T-helper 2 cell treated with Interferon-gamma antibody and Interleukin-4, amounts not matched to agents 100 ng/mL and 5 ng/mL, for 36 hours (primary cell): Measurements from ENCODE around the gene ARHGAP42. TPM values are rescaled to one million over a fixed set of nuclear protein-coding genes. Genes with fewer than 3 reads are reported as not detected.

Source experiments
- intact Hi-C: fragments of 100-400 bp; cut with micrococcal nuclease; formaldehyde crosslinking; loops from one replicate; pipeline ENCODE4 v1.15.1; 2023
- total RNA-seq: library from RNA; stranded (reverse); gene quantifications from 2 replicates; pipeline ENCODE4 v1.2.3, GENCODE V29; 2022

Gene ARHGAP42
- total RNA-seq, 1 donor from 2014 or later, result 0.16 TPM

DNA sequence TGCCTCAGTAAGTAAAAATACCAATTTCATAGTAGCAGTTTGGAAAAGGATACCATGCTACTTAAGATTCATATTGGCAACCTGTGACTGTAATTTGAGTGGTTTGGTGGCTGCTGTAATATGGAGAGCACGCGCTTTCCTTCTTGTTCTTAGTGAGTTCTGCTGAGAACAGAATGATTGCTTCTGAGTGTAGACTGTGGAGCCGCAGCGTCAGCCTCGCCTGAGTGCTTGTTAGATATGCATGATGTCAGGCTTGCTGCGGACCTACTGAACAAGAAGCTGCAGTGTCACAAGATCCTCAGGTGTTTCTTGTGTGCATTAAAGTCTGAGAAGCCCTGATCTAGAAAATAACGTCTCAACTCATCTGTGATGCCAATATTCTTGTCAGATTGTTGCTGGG is 143.2 kb downstream of the ARHGAP42 start:
- intact Hi-C loops, result no loop called here

DNA sequence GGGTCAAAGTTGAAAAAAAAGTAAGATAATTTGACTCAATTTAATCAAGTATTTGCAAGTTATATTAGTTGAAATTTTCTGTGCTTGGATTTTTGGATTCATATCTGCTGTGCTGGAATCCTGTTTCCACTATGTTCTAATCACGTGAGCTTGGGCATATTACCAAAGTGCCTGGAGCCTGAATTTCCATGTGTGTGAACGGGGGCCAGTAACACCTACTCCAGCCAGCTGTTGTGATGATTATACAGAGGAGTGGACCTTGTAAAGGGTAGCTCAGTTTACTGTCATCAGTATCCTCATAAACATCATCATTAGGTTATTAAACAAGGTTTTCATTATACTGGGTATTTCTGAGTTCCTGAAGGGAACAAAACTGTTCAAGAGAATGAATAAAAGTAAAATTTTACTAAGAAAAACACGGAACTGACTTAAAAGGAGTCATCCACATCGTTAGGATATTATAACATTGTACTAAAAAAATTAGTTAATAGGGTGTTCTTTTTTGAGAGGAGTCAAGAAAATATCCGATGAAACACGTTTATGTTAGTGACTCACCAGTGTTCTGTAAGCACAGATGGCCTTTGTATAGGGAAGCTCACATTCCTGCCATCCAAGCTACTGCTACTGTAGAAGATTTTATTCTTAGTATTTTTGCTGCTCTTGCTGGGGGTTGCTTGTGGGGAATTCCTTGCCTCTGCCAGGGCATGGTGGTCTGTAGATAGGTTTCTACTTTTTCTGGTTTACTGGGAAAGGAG is 144.1 kb downstream of the ARHGAP42 start:
- intact Hi-C loops, result no loop called here

DNA sequence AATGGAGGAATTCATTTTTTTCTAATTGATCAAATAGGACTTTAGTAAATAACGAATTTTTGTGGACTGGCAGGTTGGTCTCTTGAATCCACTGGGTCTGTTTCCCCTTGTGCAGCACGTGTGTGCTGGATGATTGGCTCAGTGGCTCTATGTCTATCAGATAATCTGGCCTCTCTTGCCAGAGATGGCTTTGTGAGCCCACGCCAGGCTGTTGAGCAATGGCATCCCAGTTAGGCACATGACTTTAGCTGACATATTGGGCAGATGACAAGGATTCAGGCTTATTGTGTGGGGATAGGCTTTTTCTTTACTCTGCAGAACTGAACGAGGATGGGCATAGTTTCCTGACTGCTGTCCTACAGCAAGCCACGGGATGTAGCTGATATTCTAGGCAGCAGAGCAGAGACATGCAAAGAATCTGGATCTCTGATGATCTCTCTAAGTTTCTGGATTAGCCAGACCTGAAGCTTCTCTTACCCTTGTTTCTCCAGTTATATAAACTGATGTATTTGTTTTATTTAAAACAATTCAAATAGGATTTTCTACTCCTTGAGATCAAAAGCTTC is 144.9 kb downstream of the ARHGAP42 start:
- intact Hi-C loops, result no loop called here

DNA sequence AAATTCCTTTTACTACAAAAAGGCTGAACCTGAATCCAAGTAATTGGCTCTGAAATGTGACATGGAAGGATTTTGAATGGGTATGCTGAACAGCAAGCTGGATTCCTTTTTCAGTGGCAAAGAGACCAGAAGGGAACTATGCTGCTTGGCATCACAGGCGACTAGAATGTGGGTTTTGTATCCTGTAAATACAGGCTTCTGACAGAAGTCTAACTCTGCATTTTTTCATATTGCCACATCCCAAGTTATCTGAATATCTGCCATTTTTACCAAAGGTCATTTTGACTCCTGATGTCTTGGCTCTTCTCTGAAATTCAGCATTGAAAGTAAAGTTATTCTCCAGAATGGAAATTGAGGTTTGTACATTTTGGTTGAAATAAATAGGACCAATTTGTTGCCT is 145.7 kb downstream of the ARHGAP42 start:
- intact Hi-C loops, result no loop called here

DNA sequence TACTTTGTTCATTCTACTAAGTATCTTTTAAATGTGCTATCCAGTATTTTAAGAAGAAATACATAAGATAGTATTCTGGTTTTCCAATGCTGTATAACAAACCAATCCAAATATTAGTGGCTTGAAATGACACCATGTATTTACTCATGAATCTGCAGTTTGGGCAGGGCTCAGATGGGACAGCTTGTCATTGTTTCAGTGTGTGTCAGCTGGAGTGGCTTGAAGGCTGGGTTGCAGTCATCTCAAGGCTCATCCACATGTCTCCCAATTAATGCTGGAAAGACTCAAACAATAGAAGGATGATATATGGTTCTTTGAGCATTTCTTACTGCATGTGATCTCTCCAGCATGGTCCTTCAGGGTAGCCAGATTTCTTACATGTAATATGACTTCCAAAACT is 146.2 kb downstream of the ARHGAP42 start:
- intact Hi-C loops, result no loop called here

DNA sequence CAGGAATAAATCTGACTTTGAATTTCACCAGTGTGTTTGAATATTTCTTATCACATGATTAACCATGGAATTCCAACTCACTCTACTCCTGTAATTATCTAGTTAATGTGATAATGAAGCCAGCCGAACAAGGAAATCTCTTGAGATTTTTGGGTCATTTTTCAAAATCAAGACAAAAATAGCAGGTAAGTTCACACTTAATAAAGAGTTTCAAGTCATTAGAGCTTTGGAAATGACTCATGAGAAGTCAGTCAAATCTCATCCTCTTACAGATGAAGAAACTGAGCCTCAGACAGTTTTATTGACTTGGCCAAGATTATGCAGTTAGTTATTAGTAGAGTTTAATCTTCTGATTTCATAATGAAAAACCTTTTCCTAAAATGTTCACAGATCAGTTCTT is 148.8 kb downstream of the ARHGAP42 start:
- intact Hi-C loops, result no loop called here

DNA sequence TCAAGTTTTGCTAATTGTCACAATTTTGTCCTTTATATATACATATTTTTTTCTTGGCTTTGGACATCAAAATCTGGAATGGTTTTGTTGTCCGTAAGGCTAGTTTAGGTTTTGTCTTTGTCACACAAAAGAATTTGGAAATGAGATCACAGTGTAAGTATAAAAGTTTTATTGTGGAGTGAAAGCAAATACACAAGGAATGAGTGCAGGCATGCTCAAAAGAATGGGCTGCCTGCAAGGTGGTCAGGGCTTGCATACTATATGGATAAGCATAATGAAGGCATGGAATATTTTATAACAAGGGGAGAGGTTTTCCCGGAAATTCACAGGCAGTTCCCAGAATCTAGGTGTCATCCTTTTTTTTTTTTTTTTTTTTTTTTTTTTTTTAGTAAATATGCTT is 150.2 kb downstream of the ARHGAP42 start:
- intact Hi-C loops, result no loop called here

DNA sequence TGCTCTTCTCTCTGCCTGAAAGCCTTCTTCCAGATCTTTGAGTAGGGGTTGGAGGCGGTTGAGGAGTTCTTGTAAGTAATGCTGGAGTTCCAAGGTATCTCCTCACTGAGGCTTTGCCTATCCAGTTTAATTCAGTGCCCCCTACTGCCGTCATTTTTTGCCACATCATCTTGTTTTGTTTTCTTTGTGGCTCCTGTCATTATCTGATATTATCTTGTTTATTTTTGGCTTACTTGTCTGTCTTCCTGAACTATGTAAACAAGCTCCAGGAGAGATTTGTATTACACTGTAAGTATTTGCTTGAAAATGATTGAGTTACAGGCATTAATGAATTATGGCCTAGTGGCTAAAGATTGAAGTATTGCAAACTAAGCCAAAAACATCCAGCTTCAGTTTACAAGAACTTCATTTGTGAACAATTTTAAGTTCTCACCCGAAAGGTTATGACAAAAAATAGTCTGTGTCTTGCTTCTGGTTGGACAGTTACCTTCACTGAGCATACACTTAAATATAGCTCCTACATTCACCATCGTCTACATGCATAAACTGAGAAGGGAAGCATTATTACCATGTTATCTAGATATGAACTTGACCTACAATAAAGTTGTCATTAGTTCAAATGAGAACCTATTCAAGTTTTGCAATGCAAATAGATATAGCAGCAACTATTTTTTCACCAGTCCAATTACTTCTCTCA is 154.8 kb downstream of the ARHGAP42 start:
- intact Hi-C loops, result no loop called here

DNA sequence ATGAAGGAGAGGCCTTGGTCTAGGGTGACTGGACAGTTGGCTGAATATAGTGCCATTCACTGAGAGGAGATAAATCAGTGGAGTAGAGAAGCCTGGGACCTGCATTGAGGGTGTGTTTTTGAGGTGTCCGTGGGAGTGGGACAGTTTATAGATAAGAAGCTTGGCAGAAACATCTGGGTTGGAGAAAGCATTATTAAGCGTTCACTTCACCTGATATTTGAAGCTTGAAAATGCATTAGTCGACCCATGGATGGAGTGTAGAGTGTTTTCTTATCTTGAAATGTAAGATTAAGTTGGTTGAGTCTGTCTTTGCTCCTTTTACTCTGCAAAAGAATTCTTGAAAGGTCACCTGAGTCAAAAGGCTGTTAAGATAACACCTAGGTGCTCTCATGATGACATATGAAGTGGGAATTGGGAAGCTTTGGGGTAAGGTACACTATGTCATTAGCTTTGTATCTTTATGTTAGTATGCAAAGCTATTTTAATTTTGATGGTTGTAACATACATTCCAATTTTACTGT is 160.7 kb downstream of the ARHGAP42 start:
- intact Hi-C loops, result no loop called here

DNA sequence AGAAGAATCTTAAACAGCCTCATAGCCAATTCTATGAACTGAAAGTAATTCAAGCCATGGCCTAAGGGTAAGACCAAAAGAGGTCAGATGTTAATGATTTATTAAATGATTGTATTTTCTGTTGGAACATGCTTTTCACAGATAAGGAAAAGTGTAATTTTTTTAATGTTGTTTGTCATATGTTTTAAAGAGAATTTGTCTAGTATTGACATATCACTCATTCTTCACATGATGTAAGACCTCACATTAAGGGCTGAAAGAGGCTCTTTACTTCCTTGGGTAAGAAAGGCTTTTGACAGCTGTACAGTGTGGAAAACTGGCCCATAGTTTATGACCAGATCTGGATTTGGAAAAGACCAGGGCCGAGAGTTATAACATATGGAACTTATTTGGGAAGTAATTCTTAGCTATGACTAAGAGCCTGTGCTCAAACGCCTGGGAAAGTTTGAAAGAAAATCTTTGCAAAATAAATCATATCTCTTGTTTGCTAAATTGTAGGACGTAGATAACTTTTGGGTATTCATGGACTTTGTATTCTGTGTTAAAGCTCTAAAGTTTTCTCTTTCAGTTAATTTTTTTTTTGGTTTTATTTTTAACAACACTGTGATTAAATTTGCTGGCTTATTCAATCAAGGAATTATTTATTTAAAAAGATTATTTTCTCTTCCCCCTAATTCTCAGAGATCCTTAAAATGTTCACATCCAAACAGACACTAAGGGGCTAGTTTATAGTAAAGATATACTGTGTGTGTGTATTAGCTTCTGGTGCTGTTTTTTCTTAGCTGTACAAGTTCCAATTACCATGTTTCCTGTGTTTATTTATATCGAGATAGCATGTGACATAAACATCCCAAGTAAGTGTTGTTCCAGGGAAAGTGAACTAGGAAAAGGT is 162.2 kb downstream of the ARHGAP42 start:
- intact Hi-C loops, result no loop called here

DNA sequence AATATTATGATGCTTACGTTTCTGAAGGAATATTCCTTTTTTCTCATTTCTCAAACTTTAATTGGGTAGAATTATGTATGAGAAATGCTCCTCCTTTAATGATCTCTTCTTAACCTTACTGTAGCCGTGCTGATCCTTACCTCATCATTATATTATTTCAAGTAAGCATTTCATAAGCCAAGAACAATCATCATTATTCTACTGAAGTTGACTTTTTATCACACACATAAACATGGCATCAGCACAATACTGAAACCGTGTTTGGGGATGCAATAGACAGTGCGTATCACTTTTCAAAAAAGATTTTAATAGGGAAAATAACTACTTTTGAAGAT is 162.8 kb downstream of the ARHGAP42 start:
- intact Hi-C loops, result loop anchor here (10.0 kb wide), 1 partner anchor 165 kb away; the partner anchor contains the start of gene ARHGAP42

DNA sequence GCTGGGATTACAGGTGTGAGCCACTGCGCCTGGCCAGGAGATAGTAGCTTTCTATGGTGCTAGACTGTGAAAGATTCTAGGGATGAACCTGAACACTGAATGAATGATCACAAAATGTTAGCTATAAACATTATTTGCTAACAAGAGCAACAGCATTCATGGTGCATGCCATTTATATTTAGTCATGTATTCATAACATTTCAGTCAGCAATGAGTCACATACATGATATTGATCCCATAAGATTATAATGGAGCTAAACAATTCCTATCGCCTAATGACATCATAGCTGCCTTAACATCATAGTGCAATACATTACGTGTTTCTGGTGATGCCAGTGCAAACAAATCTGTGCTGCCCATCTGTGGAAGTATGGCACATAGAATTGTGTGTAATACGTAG is 164.1 kb downstream of the ARHGAP42 start:
- intact Hi-C loops, result loop anchor here (10.0 kb wide), 1 partner anchor 166 kb away; the partner anchor contains the start of gene ARHGAP42

DNA sequence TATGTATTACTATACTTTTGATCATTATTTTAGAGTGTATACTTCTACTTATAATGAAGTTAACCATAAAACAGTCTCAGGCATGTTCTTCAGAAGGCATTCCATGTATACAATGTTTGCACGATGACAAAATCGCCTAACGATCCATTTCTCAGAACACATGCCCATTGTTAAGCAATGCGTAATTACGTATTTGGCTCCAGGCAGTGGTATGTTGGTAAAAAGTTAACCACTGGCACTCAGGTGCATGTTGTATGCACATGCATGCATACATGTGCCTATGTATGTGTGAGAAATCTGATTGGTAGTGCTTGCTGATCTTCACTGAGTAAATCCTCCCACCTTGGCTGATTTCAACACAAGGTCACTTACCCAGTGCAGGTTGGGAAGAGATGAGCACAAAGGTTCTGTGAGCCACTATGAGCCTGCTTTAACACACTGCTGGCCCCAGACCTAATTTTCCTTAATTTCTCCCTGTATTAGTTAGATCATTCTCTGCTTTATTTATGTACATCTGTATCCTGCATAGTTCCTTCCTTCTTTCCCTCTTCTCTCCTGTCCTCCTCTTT is 164.6 kb downstream of the ARHGAP42 start:
- intact Hi-C loops, result loop anchor here (10.0 kb wide), 1 partner anchor 167 kb away; the partner anchor contains the start of gene ARHGAP42

DNA sequence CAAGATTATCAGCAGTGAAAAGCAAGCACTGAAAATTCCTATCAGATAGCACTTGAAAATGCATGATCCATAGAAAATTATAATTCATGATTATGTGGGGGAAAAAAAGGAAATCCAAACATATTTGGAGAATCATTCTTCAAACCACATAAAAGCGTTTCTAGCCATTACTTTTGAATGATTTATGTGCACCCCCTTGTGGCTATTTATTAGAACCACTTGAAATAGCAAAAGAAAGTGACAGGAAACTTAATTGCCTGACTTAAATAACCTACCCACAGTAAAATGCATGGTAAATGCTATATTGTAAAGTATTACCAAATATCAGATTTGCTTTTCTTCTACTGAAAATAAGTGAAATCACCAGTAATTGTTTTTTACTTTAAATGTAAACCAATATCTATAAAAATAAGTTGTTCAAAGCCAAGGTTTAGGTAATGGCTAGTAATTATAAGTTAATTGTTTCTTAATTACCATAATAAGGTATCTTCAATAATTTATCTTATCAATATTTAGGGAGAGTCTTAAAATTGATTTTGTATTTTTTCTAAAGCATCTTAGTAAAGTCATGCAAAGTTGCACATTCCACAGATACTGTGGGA is 168.5 kb downstream of the ARHGAP42 start:
- intact Hi-C loops, result loop anchor here (1.0 to 10.0 kb wide), 2 partner anchors 171 to 279 kb away; partner anchors contain the start of gene ARHGAP42

DNA sequence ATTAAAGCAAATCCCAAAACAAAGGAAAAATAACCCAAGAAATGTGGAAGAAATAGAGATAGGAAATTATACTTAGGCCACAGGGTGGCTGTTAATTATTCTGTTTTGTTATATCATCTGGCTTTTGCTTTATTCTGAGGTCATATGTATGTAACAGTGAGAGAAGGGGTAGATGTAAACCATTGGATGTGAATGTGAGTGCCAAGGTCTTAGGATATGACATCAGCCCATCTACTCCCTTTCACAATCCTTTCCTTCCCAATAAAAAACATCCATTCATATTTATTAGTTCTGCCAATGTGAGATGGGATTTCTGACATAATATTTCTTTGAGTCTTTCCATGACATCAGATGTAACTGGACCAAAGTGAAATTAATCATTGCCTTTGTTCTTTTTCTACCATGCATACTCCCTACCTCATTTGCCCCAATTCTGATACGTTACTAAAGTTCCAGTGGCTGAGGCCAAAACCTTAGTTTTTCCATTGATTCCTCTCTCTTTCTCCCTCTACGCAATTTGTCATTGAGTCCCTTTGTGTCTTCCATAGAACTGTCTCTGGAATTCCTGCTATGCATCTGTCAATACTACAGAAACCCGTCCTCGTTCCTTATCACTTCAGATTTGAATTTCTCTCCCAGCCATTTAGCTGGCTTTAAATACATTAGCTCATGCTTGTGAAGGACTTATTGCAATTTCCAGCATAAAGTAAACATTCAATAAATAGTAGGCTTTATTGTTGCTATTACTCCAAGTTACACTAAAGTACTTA is 170.3 kb downstream of the ARHGAP42 start:
- intact Hi-C loops, result loop anchor here (10.0 kb wide), 1 partner anchor 173 kb away; the partner anchor contains the start of gene ARHGAP42

DNA sequence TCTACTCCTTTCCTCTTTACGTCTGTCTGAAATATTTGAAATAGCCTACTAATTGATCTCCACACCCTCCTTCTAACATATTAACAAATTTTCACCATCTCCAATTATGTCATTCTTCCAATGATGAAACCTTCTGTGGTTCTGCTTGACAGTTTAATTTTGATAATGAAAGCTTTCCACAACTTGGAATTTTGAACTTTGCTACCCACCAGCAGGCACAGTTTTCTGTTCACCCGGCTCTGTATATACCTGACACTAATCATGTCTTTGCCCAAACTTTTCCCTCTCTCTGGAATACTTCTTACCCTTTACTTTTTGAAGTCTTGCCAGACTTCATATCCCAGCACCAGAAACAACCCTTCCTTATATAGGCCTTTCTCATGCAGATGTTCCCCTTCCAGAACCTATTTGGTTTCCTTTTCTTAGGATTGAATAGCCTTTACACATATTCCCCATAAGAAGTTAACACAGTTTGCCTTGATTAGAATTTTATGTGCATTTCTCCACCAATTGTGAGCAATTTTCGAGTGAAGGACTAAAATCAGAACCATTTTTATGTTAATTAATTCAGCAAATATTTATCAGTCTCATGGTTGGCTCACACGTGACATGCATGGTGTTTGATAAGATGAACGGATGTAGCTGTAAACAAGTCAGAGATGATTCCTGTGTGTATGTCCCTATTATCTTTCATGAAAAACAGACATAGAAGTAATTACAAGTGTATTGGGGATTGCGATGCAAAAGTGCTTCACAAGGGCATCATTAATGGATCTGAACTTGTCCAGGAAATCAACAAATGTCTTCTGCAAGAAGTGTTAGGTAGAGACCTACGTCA is 173.4 kb downstream of the ARHGAP42 start:
- intact Hi-C loops, result no loop called here

DNA sequence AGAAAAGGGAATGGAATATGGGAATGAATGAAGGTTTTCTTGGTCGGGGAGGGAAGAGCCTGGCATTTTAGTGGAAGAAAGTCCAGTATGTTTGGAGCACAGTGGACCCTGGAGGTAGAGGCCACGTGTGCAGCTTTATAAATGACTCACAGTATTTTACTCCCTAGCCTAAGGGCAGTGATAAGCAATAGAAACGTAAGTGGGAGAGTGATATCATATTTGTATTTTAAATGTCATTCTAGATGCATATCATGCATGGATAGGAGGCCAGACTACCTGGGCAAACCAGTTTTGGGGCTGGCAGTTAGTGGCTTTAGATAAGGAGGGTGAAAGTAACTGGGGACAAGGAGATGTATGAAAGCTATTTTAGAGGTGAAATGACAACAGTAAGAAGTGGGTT is 174.1 kb downstream of the ARHGAP42 start:
- intact Hi-C loops, result no loop called here

DNA sequence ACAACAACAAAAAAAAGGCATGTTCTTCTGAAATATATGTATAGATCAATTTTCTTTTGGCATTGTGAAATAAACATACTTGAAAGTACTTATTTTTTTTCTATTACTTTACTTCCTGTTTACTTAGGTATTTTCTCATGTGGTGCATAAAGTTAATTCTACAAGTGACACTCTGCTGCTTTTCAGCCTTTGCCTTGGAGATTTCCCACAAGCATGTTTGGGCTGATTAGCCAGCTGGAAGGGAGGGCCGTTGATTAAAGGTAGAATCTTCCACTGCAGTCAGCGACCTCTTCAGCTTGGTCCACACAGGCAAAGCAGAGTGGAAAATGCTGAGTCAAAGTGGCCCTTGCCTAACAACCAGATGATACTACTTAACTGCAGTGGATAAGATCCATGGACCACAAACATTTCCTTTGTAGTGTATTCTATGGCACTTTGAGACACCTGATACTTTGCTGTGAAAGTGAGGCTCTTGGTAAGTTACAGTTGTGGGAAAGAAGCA is 176.0 kb downstream of the ARHGAP42 start:
- intact Hi-C loops, result no loop called here
